K562 (cell line): ENCODE measurements around the gene FAM107B.

ENCODE experiments used
- CREB1 ChIP-seq, 2 experiments: sonication (generic) in 1 of 2; formaldehyde crosslinking in 1 of 2; IDR thresholded peaks; 2 replicates each; pipeline versions ENCODE4 v1.6.1 to v1.8.0; 2012 to 2022; ENCODE audit warnings: inconsistent platforms in 1 of 2, mild to moderate bottlenecking in 1 of 2, missing genetic modification reagents in 1 of 2, moderate library complexity in 1 of 2
- CTCF ChIP-seq, 3 experiments: IDR thresholded peaks in 2 of 3; conservative IDR thresholded peaks in 1 of 3; 2 replicates each; pipeline ENCODE4 v1.5.1; 2011 to 2012; ENCODE audit warnings: low read length in 3 of 3, mild to moderate bottlenecking in 3 of 3, control low read depth in 2 of 3, improper control_type of control experiment in 1 of 3, inconsistent platforms in 1 of 3, low read depth in 1 of 3, mixed read lengths in 1 of 3, moderate library complexity in 1 of 3; ENCODE audit not compliant: insufficient read depth in 2 of 3
- ELK1 ChIP-seq: sonication (generic); formaldehyde crosslinking; IDR thresholded peaks from 2 replicates; pipeline ENCODE4 v1.8.1; 2022; ENCODE audit warnings: missing genetic modification reagents
- FOXA1 ChIP-seq: fragments of 450-650 bp; IDR thresholded peaks from 2 replicates; pipeline ENCODE4 v1.6.1; 2016; ENCODE audit warnings: mild to moderate bottlenecking, borderline replicate concordance
- IRF2 ChIP-seq: sonication (generic); formaldehyde crosslinking; IDR thresholded peaks from 2 replicates; pipeline ENCODE4 v1.8.1; 2022; ENCODE audit warnings: mild to moderate bottlenecking, missing genetic modification reagents
- POLR2A ChIP-seq: fragments of 450-650 bp; conservative IDR thresholded peaks from 2 replicates; pipeline ENCODE4 v1.6.1; 2016
- RAD21 ChIP-seq, 2 experiments: fragments of 250-450 bp in 1 of 2; fragments of 450-650 bp in 1 of 2; sonication (Bioruptor Pico) in 1 of 2; formaldehyde crosslinking in 1 of 2; IDR thresholded peaks in 1 of 2; conservative IDR thresholded peaks in 1 of 2; 2 replicates each; pipeline versions ENCODE4 v1.4.0 to v1.8.0; 2020 to 2022; ENCODE audit warnings: mild to moderate bottlenecking in 2 of 2, moderate library complexity in 1 of 2
- SRSF9 ChIP-seq: fragments of 200-400 bp; formaldehyde crosslinking; IDR thresholded peaks from 2 replicates; pipeline ENCODE4 v1.6.1; 2017; ENCODE audit warnings: low read depth, low read length, borderline replicate concordance
- ZBTB1 ChIP-seq: sonication (generic); formaldehyde crosslinking; IDR thresholded peaks from 2 replicates; pipeline ENCODE4 v1.8.1; 2023; ENCODE audit warnings: missing genetic modification reagents, low read depth, mild to moderate bottlenecking, borderline replicate concordance

- no peak for TF ChIP-seq ZBTB1 (CRISPR knock-in tag)
- no peak for TF ChIP-seq ELK1 (CRISPR knock-in tag)
- peak in 1 of 2 experiments; percentile 28; a peak in 2 of 4 replicates for TF ChIP-seq RAD21 (CRISPR knock-in tag; conservative IDR thresholded peaks at IDR 0.05 in 1 of 2, IDR thresholded peaks at IDR 0.05 in 1 of 2)
- TF ChIP-seq SRSF9 = no peak
- TF ChIP-seq CREB1 (IDR thresholded peaks at IDR 0.05) = no peak
- no peak for TF ChIP-seq CREB1 (CRISPR knock-in tag; IDR thresholded peaks at IDR 0.05)
- TF ChIP-seq CTCF (IDR thresholded peaks at IDR 0.05 in 2 of 3, conservative IDR thresholded peaks at IDR 0.05 in 1 of 3; ENCODE audit: insufficient read depth in 2 of 3, low read depth in 1 of 3, low read length in 3 of 3) = peak; percentile 6 to 48 (median 27); a peak in 3 of 6 replicates
- no peak for TF ChIP-seq POLR2A
- TF ChIP-seq IRF2 (CRISPR knock-in tag) = no peak
- TF ChIP-seq FOXA1 = no peak
These were observed 231.4 kb downstream of the FAM107B start for GRCh38 chr10:14543046-14543903.
